Measurements from ENCODE around the gene OR2G6. TPM values are rescaled to one million over a fixed set of nuclear protein-coding genes. Genes with fewer than 3 reads are reported as not detected.

The OR2G6 gene
- not detected in 5 replicates for total RNA-seq (2022; extraction: Qiagen RNA extraction; ENCODE audit: low read depth)

DNA sequence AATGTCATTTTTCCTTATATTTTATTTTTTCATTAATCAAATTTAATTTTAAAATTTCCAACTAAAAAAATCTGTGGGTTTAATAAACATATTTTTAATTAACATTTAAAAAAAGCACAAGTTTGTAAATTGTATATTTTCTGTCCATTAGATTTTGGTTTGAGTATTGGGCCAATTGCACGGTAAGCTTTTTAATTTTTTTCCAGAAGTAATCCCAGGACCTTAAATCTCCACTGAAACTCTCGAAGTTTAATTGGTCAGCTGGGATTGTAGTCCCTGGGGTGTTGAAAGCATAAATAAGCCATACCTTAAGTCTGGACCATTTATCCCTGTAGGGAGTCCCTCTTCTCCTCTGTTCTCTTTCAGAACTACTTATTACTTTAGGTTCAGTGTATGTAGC lies at the start of gene OR2G6:
OR2G6 (plus strand) TSS at position 301 of the 400 bp plus-strand sequence. CDS start 13,574 bp downstream, outside the sequence.

DNA sequence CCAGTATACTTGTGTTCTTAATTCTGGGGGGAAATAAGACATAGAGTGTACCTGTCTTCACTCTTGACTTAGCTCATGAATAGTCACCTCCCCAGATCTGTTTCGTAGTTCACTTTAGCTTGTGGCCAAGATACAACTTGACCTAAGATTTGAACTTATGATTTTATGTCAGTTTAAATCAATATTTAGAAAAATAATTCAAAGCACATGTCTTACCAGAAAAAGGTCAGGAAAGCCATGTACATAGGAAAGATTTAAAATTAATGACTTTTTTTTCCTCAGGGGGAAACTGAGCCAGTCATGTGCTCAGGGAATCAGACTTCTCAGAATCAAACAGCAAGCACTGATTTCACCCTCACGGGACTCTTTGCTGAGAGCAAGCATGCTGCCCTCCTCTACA lies 34.8 kb upstream of the OR2G6 start, which contains the start of gene OR2T3:
OR2T3 (plus strand) TSS at position 301 of the 400 bp plus-strand sequence; CDS start at position 301, 0 bp downstream.

DNA sequence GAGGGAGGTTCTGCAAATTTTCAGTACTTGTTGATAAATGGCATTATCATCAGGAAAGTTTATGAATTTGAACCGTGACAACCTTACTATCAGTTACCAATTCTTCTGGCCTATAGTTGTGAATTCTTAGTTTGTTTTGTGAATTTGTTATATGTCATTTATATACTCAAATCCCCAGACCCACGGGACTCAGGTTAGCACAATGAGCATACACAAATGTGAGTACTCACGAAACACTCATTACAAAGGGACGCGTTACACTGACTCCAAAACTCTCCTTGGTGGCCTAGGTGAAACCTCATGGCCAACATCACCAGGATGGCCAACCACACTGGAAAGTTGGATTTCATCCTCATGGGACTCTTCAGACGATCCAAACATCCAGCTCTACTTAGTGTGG lies 19.6 kb upstream of the OR2G6 start, which contains the start of gene OR2T5:
OR2T5 (plus strand) TSS at position 301 of the 400 bp plus-strand sequence; CDS start at position 301, 0 bp downstream.

DNA sequence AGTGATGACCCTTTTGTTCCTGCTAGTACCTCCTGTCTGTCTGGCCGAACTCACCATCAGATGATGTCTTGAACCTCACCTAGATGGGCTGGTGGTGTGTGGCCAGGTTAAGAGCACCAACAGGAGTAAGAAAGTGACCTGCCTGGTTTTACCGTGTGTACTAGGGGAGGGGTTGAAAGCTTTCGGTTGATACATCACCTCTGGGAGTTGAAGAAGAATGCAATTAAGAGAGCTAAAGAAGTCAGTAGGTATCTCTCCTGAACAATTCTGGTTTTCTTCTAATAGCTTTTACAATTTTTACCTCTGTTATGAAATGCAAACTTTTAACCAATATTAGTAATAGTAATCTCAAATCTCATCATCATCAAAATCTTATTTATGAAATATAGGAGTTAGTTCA lies 54.8 kb downstream of the OR2G6 start, which contains the start of gene OR2T29:
OR2T29 (minus strand) TSS at position 101 of the 400 bp plus-strand sequence. CDS start 3,281 bp downstream, outside the sequence.

DNA sequence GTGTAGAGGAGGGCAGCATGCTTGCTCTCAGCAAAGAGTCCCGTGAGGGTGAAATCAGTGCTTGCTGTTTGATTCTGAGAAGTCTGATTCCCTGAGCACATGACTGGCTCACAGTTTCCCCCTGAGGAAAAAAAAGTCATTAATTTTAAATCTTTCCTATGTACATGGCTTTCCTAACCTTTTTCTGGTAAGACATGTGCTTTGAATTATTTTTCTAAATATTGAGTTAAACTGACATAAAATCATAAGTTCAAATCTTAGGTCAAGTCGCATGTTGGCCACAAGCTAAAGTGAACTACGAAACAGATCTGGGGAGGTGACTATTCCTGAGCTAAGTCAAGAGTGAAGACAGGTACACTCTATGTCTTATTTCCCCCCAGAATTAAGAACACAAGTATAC lies 66.8 kb downstream of the OR2G6 start, which contains the start of gene OR2T34:
OR2T34 (minus strand) TSS at position 101 of the 400 bp plus-strand sequence; CDS start at position 101, 0 bp downstream.

Other genes with a start within 250 kb of the OR2G6 start
- not detected in 5 replicates for gene OR2T33, start 230.1 kb upstream of the OR2G6 start, total RNA-seq (2022; extraction: Qiagen RNA extraction; ENCODE audit: low read depth)
- gene OR2T12, start 204.6 kb upstream of the OR2G6 start, total RNA-seq (2022; extraction: Qiagen RNA extraction; ENCODE audit: low read depth), result not detected in 5 replicates
- gene OR2M7, start 183.5 kb upstream of the OR2G6 start, total RNA-seq (2022; extraction: Qiagen RNA extraction; ENCODE audit: low read depth), result not detected in 5 replicates
- gene OR14C36, start 159.3 kb upstream of the OR2G6 start, total RNA-seq (2022; extraction: Qiagen RNA extraction; ENCODE audit: low read depth), result not detected in 5 replicates
- not detected in 5 replicates for gene OR2T4, start 146.4 kb upstream of the OR2G6 start, total RNA-seq (2022; extraction: Qiagen RNA extraction; ENCODE audit: low read depth)
- not detected in 5 replicates for gene OR2T6, start 132.3 kb upstream of the OR2G6 start, total RNA-seq (2022; extraction: Qiagen RNA extraction; ENCODE audit: low read depth)
- gene OR2T1, start 105.0 kb upstream of the OR2G6 start, total RNA-seq (2022; extraction: Qiagen RNA extraction; ENCODE audit: low read depth), result not detected in 5 replicates
- not detected in 5 replicates for gene OR2T2, start 62.4 kb upstream of the OR2G6 start, total RNA-seq (2022; extraction: Qiagen RNA extraction; ENCODE audit: low read depth)
- not detected in 5 replicates for gene OR2T3, start 34.7 kb upstream of the OR2G6 start, total RNA-seq (2022; extraction: Qiagen RNA extraction; ENCODE audit: low read depth)
- not detected in 5 replicates for gene OR2T5, start 19.5 kb upstream of the OR2G6 start, total RNA-seq (2022; extraction: Qiagen RNA extraction; ENCODE audit: low read depth)
- gene OR2T29, start 54.7 kb downstream of the OR2G6 start, total RNA-seq (2022; extraction: Qiagen RNA extraction; ENCODE audit: low read depth), result not detected in 5 replicates
- not detected in 5 replicates for gene OR2T34, start 66.7 kb downstream of the OR2G6 start, total RNA-seq (2022; extraction: Qiagen RNA extraction; ENCODE audit: low read depth)
- gene OR2T10, start 89.6 kb downstream of the OR2G6 start, total RNA-seq (2022; extraction: Qiagen RNA extraction; ENCODE audit: low read depth), result not detected in 5 replicates
- not detected in 5 replicates for gene OR2T11, start 127.0 kb downstream of the OR2G6 start, total RNA-seq (2022; extraction: Qiagen RNA extraction; ENCODE audit: low read depth)
- gene OR2T35, start 137.2 kb downstream of the OR2G6 start, total RNA-seq (2022; extraction: Qiagen RNA extraction; ENCODE audit: low read depth), result not detected in 5 replicates
- not detected in 5 replicates for gene OR2T27, start 147.5 kb downstream of the OR2G6 start, total RNA-seq (2022; extraction: Qiagen RNA extraction; ENCODE audit: low read depth)
- gene OR14I1, start 194.7 kb downstream of the OR2G6 start, total RNA-seq (2022; extraction: Qiagen RNA extraction; ENCODE audit: low read depth), result not detected in 5 replicates
- 0.19 to 0.45 TPM (median 0.21 TPM) in 3 of 5 replicates, not detected in the others for gene LYPD8, start 247.7 kb downstream of the OR2G6 start, total RNA-seq (2022; extraction: Qiagen RNA extraction; ENCODE audit: low read depth)

Data from A549 treated with ZK216348 at 1 μM for 4 hours (cell line).